ENCODE results near the gene LRRC61.

DNA sequence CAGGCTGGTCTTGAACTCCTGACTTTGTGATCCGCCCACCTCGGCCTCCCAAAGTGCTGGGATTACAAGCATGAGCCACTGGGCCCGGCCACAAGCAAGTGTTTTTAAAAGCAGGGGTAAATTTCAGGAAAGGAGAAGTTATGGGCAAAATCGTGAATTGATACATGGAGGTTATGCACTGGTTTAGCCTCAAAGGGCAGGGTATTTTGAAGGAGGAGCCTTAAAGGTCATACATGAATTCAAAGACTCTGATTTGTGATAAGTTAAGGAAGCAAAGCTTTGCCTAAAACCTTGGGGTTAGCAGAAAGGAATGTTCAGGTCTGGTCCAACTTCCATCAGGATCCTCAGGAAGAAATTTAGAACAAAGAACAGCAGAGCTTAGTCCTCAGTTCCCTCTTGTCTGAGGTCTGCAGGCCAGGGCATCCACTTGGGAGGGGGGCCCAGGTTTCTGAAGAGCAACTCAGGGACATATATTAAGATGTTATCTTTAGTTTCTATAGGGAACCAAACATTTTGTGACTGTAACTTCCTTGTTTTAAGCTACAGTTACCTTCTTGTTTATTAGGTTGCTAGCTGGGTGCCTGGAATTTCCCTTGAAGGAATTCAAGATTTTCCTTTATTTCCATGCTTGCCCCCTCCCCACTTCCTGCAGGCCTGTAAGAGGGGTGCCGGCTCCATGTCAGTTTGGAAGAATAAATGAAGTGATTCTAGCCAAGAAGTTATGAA lies 42.7 kb downstream of the LRRC61 start:
- TF ChIP-seq CTCF (IDR thresholded peaks at IDR 0.05) (no peak), POLR2A (IDR thresholded peaks at IDR 0.05) (no peak)
